ENCODE data around the gene DPY19L3.

DPY19L3 gene

GRCh38 chr19:32401992-32402391, 3.6 kb upstream of the DPY19L3 start:
- Histone ChIP-seq H3K4me3 (ENCODE audit: low read length) (no peak overlapping the region), H3K27me3 (ENCODE audit: control insufficient read depth, insufficient read depth, low read length) (no peaks in the 10 kb centered on the region), H3K9me3 (replicated peaks; ENCODE audit: low read length) (no peaks in the 10 kb centered on the region), H3K9ac (ENCODE audit: low read depth, low read length) (no peak overlapping the region), H3K36me3 (ENCODE audit: insufficient read depth, low read length) (no peaks in the 10 kb centered on the region), H3K4me2 (ENCODE audit: low read length) (no peak overlapping the region), H3K4me1 (ENCODE audit: control insufficient read depth, insufficient read depth, low read length) (peaks cover 25% of the 10 kb centered on the region)

DNA sequence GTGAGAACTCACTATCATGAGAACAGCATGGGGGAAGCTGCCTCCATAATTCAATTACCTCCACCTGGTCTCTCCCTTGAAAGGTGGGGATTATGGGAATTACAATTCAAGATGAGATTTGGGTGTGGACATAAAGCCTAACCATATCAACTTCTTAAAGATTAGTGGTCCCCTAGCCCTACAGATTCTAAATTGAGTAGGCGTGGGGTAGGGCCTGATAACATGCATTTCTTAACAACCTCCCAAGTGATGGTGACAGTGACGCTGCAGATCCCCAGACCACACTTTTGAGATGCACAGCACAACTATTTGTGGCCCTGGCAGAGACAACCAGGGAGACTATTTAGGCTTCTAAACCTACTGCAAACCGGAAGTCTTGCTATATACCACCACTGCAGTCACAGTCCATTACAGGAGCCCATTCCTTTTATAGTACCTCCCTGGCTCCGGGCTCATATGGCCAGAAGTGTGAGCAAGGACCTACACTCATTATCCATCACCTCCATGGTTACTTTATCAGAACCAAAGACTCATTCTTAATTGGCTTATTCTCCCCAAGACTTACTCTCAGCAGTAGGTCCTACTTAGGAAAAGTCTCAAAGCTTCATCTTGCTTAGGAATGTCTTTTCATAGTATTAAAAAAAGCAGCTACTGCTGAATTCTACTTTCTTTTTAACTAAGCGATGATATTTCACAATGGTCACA, 2.1 kb upstream of the DPY19L3 start:
- peaks cover 26% of the 10 kb centered on the region for H3K4me1 ChIP-seq (ENCODE audit: control insufficient read depth, insufficient read depth, low read length)
- H3K9ac ChIP-seq (ENCODE audit: low read depth, low read length): no peak overlapping the region
- no peaks in the 10 kb centered on the region for H3K9me3 ChIP-seq (replicated peaks; ENCODE audit: low read length)
- H3K27me3 ChIP-seq (ENCODE audit: control insufficient read depth, insufficient read depth, low read length): no peaks in the 10 kb centered on the region
- peak overlapping the region; percentile 91 for H3K4me2 ChIP-seq (ENCODE audit: low read length)
- H3K36me3 ChIP-seq (ENCODE audit: insufficient read depth, low read length): peaks cover 9% of the 10 kb centered on the region
- no peak overlapping the region for H3K4me3 ChIP-seq (ENCODE audit: low read length)

DNA sequence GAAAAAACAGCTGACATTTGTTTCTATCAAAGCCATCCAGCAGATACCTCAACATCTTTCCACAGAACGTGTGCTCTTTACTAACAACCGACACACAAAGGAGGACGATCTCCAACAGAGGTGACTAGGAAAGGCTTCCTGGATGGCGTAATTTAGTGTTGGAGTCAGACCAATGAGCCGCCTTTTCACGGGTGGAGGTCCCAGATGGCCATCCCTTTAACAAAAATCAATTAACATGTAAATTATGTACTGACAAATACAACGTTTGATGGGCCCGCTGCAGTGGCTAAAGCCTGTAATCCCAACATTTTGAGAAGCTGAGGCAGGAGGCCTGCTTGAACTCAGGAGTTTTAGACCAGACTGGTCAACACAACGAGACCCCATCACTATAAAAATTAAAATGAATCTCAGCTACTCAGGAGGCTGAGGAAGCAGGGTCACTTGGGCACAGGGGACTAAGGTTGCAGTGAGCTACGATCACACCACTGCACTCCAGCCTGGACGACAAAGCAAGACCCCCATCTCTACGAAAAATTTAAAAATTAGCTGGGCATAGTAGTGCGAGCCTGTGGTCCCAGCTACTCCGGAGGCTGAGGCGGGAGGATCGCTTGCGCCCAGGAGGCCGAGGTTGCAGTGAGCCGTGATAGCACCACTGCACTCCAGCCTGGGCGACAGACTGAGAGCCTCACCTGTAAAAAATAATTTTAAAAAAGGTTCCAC, 1.2 kb upstream of the DPY19L3 start:
- H3K27me3 ChIP-seq (ENCODE audit: control insufficient read depth, insufficient read depth, low read length): no peaks in the 10 kb centered on the region
- H3K9ac ChIP-seq (ENCODE audit: low read depth, low read length): peak overlapping the region; percentile 100
- peaks cover 26% of the 10 kb centered on the region for H3K4me1 ChIP-seq (ENCODE audit: control insufficient read depth, insufficient read depth, low read length)
- peak overlapping the region; percentile 91 for H3K4me2 ChIP-seq (ENCODE audit: low read length)
- peaks cover 17% of the 10 kb centered on the region for H3K36me3 ChIP-seq (ENCODE audit: insufficient read depth, low read length)
- H3K4me3 ChIP-seq (ENCODE audit: low read length): peak overlapping the region; percentile 97
- H3K9me3 ChIP-seq (replicated peaks; ENCODE audit: low read length): no peaks in the 10 kb centered on the region

DNA sequence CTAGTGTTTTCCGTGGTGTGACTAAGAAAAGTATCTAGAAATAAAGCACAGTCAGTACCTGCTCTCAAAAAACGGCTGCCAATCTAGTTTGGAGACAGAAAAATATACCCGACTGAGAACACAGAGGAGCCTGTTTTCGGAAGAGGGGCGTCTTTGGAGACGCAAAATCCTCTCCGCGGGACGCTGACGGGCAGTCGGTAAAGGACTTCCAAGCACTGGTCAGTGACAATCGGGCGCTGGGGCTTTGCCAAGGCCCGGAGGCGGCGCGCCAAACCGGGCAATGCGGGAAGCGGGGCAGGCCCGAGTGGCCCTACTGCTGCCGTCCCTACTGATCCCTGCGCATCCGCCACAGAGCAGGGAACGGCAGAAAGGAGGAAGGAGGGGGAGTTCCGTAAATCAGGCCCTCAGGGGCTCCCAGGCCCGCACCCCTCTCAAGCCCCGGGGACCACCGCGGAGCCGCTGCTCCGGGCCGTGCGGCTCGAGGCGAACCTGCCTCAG, 588 bp upstream of the DPY19L3 start:
- Histone ChIP-seq H3K36me3 (ENCODE audit: insufficient read depth, low read length) (peaks cover 23% of the 10 kb centered on the region), H3K4me2 (ENCODE audit: low read length) (peak overlapping the region; percentile 91), H3K4me3 (ENCODE audit: low read length) (peak overlapping the region; percentile 97), H3K9me3 (replicated peaks; ENCODE audit: low read length) (no peaks in the 10 kb centered on the region), H3K27me3 (ENCODE audit: control insufficient read depth, insufficient read depth, low read length) (no peaks in the 10 kb centered on the region), H3K9ac (ENCODE audit: low read depth, low read length) (peak overlapping the region; percentile 100), H3K4me1 (ENCODE audit: control insufficient read depth, insufficient read depth, low read length) (peaks cover 26% of the 10 kb centered on the region)

- H3K9ac ChIP-seq (ENCODE audit: low read depth, low read length): peak overlapping the region; percentile 100
- peaks cover 33% of the 10 kb centered on the region for H3K36me3 ChIP-seq (ENCODE audit: insufficient read depth, low read length)
- peaks cover 26% of the 10 kb centered on the region for H3K4me1 ChIP-seq (ENCODE audit: control insufficient read depth, insufficient read depth, low read length)
- peak overlapping the region; percentile 97 for H3K4me3 ChIP-seq (ENCODE audit: low read length)
- H3K27me3 ChIP-seq (ENCODE audit: control insufficient read depth, insufficient read depth, low read length): no peaks in the 10 kb centered on the region
- H3K9me3 ChIP-seq (replicated peaks; ENCODE audit: low read length): no peaks in the 10 kb centered on the region
- peak overlapping the region; percentile 91 for H3K4me2 ChIP-seq (ENCODE audit: low read length)
Observed at GRCh38 chr19:32406161-32407003, 812 bp downstream of the DPY19L3 start.

DNA sequence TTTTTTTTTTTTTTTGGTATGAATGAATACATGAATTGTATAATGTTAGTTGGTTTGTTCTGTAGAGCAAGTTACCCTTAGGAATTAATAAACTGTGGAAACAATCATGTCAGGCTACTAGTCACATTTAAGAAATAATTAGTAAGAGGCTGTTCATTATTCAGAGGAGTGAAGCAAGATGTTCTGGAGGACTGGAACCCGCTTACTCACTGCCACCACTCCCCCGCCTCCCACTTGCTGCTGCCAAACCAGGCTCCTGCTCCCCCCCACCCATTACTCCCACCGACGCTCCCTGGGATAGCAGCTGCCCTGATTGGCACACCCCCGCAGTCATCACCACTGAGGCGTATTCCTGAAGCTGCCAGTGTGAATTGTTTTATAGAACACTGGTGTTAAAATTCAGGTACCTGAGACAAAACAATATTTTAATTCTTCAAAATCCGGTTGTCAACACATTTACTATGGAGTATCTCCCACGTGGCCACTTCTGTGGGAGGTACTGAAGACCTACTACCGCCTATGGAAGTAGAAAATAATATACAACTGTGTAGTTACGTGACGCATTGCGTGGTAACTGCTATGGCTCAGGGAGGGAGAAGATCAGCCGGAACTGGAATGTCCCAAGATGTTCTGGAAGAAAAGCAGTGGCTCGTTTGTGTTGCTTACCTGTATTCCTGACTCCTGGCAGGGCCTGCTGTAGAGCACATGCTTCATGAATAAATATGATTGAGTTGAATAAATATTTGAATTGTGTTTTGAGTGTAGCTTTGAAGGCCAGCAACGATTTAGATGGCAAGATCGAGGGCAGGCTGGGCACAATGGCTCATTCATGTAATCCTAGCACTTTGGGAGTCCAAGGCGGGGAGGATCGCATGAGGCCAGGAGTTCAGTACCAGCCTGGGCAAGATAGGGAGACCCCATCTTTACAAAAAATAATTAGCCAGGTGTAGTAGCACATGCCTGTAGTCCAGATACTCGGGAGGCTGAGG, 1.7 kb downstream of the DPY19L3 start:
- Histone ChIP-seq H3K4me3 (ENCODE audit: low read length) (peak overlapping the region; percentile 97), H3K36me3 (ENCODE audit: insufficient read depth, low read length) (peaks cover 40% of the 10 kb centered on the region), H3K27me3 (ENCODE audit: control insufficient read depth, insufficient read depth, low read length) (no peaks in the 10 kb centered on the region), H3K9me3 (replicated peaks; ENCODE audit: low read length) (no peaks in the 10 kb centered on the region), H3K4me2 (ENCODE audit: low read length) (peak overlapping the region; percentile 91), H3K9ac (ENCODE audit: low read depth, low read length) (peak overlapping the region; percentile 100), H3K4me1 (ENCODE audit: control insufficient read depth, insufficient read depth, low read length) (peaks cover 26% of the 10 kb centered on the region)

DNA sequence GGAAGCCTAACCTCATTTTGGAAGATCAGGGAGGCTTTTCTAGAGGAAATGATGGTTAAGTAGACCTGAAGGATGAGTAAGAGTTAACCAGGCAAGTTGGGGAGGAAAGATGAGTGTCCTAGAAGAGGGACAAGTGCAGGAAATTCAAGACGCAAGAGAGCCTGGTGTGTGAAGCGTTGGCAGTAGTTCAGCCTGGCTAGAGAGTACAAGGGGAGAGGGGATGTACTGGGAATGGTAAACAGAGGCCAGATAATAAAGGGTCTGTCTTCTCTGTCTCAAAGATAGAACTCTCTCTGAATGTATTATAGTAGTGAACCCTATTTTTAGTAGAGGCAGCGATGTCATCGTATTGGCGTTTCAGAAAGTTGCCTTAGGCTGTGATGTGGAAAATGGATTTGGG, 9.7 kb downstream of the DPY19L3 start:
- no peaks in the 10 kb centered on the region for H3K4me1 ChIP-seq (ENCODE audit: control insufficient read depth, insufficient read depth, low read length)
- H3K4me2 ChIP-seq (ENCODE audit: low read length): no peak overlapping the region
- no peak overlapping the region for H3K9ac ChIP-seq (ENCODE audit: low read depth, low read length)
- H3K36me3 ChIP-seq (ENCODE audit: insufficient read depth, low read length): peaks cover 31% of the 10 kb centered on the region
- no peaks in the 10 kb centered on the region for H3K27me3 ChIP-seq (ENCODE audit: control insufficient read depth, insufficient read depth, low read length)
- H3K4me3 ChIP-seq (ENCODE audit: low read length): no peak overlapping the region
- no peaks in the 10 kb centered on the region for H3K9me3 ChIP-seq (replicated peaks; ENCODE audit: low read length)

- H3K4me2 ChIP-seq (ENCODE audit: low read length): no peak overlapping the region
- H3K4me1 ChIP-seq (ENCODE audit: control insufficient read depth, insufficient read depth, low read length): no peaks in the 10 kb centered on the region
- no peaks in the 10 kb centered on the region for H3K27me3 ChIP-seq (ENCODE audit: control insufficient read depth, insufficient read depth, low read length)
- no peak overlapping the region for H3K9ac ChIP-seq (ENCODE audit: low read depth, low read length)
- H3K9me3 ChIP-seq (replicated peaks; ENCODE audit: low read length): no peaks in the 10 kb centered on the region
- no peak overlapping the region for H3K4me3 ChIP-seq (ENCODE audit: low read length)
- peaks cover 30% of the 10 kb centered on the region for H3K36me3 ChIP-seq (ENCODE audit: insufficient read depth, low read length)
Observed at GRCh38 chr19:32415669-32416068, 10.1 kb downstream of the DPY19L3 start.

GRCh38 chr19:32416749-32417456, 11.3 kb downstream of the DPY19L3 start:
- H3K4me3 ChIP-seq (ENCODE audit: low read length): no peak overlapping the region
- peaks cover 24% of the 10 kb centered on the region for H3K36me3 ChIP-seq (ENCODE audit: insufficient read depth, low read length)
- H3K9me3 ChIP-seq (replicated peaks; ENCODE audit: low read length): no peaks in the 10 kb centered on the region
- H3K4me1 ChIP-seq (ENCODE audit: control insufficient read depth, insufficient read depth, low read length): no peaks in the 10 kb centered on the region
- no peaks in the 10 kb centered on the region for H3K27me3 ChIP-seq (ENCODE audit: control insufficient read depth, insufficient read depth, low read length)
- no peak overlapping the region for H3K9ac ChIP-seq (ENCODE audit: low read depth, low read length)
- H3K4me2 ChIP-seq (ENCODE audit: low read length): no peak overlapping the region

DNA sequence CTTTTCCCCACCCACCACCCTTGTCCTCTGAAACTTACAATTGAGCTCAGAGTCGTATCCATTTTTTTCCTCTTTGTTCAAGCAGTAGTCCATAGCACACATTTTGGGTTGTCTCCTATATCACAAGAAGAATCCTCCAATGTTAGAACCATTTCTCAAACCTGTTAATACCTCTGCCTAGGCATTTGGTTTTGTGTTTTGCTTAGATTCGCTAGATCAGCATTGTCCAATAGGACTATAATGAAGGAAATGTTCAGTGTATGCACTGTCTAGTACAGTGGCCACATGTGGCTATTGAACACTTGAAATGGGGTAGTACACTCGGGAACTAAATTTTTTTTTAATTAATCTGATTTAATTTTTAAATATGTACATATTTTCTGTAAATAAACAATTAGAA, 12.6 kb downstream of the DPY19L3 start:
- Histone ChIP-seq H3K4me3 (ENCODE audit: low read length) (no peak overlapping the region), H3K36me3 (ENCODE audit: insufficient read depth, low read length) (peaks cover 26% of the 10 kb centered on the region), H3K4me2 (ENCODE audit: low read length) (no peak overlapping the region), H3K4me1 (ENCODE audit: control insufficient read depth, insufficient read depth, low read length) (no peaks in the 10 kb centered on the region), H3K27me3 (ENCODE audit: control insufficient read depth, insufficient read depth, low read length) (no peaks in the 10 kb centered on the region), H3K9me3 (replicated peaks; ENCODE audit: low read length) (no peaks in the 10 kb centered on the region), H3K9ac (ENCODE audit: low read depth, low read length) (no peak overlapping the region)

All from skeletal muscle satellite cell (primary cell).